Fibroblast of skin of left quadriceps (primary cell): ENCODE measurements around the gene RAPGEF5.

Experiments used
- DNase-seq, 2 experiments: peaks; one replicate each; pipeline ENCODE4 v3.0.0-alpha.2; 2013; ENCODE audit warnings: low read depth in 2 of 2

RAPGEF5 gene

DNA sequence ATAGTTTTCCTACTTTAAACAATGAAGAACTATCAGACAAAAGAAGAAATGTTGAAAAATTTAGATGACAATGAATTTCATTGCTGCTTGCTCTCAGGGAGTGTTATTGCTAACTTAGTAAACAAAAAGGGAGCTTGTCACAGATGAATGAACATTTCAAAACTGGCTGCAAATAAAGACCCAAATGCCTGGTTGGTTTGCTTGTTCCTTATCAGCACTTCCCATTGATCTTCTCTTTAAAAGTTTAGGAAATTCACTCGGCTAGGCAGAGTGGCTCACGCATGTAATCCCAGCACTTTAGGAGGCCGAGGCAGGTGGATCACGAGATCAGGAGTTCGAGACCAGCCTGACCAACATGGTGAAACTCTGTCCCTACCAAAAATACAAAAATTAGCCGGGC, 167.2 kb downstream of the RAPGEF5 start:
- no peak for DNase-seq

DNA sequence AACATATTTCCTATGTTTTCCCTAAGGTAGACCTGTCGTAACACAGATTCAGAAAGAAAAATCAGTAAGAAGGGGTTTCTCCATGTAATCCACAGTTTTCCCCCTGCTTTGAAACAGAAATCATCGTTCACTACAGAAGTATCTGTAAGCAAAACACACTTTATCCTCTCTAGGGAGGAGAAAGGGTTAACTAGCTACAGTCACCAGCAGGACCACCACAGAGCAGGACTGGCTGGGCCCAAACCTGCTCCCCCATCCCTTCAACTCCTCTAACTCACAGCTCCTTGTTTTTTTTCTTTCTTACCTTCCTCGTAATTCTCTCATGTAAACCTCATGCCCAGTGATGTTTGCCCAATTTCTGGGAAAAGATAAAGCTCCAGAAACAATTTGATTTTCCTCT, 167.7 kb downstream of the RAPGEF5 start:
- no peak for DNase-seq

DNA sequence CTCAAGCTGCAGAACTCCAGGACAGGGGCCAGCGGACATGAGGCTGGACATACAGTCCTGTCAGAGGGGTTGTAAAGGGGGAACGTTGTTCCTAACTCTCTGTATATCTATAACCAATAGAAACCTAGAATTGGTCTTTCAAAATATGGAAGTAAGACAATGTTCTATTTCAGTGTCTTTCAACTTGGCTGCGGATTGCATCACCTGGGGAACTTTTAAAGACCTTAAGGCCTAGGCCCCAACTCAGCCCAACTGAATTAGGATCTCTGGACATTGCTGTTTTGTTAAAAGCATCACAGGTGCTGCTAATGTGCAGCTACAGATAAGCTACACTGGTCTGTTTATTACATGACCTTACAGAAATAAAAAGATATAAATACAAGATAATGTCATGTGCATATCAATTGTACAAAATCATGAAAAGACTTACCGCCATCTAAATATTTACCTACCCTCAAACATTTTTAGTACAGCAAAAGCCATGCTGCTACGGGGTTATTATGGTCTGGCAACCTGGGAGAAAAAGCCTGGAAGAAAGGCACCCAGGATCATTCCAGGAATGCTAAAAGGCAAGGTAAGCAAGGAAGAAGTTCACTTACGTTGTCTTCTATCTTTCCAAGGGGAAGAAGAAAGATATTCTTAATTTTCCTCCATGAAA, 169.1 kb downstream of the RAPGEF5 start:
- DNase-seq = no peak

DNA sequence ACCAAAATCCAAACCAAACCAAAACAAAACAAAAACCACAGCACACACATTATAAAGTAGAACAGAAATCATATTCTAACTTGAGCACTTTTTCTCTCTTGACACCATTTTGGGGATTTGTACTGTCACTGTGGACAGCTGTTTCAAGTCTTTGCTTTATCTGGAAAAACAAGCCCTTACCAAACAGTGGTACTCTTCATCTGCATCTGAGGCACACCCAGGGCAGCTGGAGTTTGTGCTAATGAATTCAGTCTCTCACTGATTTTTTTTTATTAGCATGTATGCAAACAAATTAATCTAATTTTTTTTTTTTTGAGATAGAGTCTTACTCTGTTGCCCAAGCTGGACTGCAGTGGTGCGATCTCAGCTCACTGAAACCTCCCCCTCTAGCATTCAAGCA, 171.4 kb downstream of the RAPGEF5 start:
- DNase-seq = no peak

DNA sequence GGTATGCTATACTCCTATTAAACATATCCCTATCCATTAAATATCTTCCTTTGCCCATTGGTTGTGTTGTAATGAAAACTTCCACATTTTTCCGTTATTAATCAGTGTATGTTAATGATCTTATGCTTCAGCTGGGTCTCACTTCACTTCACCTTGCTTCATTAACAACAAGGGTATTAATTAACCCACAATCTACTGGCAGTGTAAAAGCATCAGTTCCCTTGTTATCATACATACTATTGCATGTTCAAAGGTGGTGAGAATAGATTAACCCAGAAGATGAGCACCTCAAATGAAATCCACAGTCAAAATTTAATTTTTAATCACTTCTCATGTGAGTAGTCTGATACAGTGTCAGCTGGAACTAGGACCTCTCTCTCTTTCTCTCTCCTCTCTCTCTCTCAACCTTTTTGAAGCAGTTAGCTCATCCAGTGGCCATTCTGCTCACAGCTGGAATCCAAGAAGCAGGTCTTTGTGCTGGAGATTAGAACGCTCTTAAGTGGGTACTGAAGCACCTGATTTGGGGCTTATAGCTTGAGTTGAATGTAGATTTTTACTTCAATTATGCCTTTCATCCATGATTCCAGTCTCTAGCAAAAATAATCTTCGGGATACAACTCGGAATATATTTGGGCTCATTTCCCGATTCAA, 172.3 kb downstream of the RAPGEF5 start:
- no peak for DNase-seq

DNA sequence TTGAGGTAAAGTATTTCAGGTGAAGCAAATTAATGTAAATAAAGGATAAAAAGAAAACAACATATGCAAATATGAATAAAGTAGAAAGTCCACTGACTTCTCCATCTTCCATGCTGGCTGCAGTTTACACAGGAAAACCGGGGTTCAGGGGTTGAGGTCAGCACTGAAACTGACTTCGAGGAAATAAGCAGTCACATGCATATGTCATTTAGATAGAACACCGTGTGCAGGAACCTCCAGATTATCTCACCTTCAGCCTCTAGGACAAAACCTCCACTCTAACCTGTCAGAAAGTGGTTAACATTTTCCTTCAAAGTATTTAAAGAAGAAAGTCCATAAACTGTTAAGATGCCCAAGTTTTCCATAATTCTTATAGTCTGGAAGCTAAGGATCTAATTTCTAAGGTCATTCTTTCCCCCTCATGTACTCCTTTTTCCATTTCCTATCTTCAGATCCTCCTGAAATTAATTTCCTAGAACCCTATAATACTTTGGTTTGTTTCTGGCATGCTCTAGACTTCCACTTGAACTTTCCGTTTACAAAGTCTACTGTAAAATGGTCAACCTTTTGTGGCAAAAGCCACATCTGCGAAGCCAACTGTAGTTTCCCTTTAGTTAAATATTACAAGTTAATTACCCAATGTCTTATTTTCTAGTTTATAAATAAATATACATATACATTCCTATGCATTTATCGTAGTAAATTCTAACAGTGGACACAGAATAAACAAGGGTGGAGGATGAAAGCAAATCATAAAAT, 173.3 kb downstream of the RAPGEF5 start:
- DNase-seq = no peak

DNA sequence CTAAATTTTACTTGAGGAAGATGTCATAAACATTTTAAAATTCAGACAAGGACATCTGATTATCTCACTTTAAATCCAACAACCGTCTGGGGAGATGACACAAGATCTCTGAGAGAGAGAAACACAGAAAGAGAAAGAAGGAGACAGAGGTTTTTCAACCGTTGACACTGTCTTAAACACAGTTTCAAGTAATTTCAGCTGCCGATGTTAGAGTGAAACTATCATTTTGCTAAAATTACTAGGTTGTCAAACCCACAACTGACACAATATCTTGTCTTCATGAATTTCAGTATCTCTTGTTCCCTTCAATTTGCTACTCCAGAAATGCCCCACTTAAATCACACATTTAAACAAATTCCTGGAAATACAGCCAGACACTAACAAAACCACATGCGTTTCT, 174.8 kb downstream of the RAPGEF5 start:
- no peak for DNase-seq

DNA sequence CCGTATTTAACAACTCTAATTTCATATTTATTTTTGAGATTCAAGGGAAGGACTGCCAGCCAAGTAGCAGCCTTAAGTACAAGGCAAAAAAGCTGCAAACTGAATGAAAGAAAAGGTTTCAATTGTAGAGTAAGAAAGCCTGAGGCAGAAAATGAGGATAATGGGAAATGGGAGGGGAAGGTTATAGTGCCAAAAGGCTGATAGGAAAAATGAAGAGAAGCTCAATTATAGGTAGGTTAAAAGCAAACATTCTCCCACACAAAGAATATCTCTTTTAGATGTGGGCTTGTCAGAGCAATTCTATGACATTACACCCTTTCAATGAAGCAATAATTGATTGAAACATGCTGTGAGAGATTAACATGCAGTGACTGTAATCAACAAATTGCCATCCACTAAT, 175.3 kb downstream of the RAPGEF5 start:
- no peak for DNase-seq

DNA sequence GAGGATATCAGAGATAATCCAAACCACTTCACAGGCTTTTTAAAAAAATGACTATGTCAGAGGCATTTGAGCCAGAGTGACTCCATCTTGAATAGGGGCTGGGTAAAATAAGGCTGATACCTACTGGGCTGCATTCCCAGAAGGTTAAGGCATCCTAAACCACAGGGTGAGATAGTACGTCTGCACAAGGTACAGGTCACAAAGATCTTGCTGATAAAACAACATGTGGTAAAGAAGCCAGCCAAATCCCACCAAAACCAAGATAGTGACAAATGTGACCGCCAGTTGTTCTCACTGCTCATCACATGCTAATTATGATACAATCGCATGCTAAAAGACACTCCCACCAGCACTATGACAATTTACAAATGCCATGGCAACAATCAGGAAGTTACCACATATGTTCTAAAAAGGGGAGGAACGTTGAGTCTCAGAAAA, 177.5 kb downstream of the RAPGEF5 start:
- no peak for DNase-seq

DNA sequence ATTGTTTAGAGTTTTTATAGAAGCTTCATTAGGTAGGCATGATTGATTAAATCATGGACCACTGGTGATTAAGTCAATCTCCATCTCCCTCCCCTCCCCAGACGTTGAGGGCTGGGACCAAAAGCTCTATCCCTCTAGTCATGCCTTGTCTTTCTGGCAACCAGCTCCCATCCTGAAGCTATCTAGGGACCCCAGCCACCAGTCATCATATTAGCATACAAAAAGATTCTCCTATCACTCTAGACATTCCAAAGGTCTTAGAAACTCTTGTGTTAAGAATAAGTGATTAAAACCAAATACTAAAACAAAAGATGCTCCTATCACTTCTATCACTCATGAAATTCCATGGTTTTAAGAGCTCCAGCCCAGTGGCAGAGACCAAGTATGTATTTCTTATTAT, 178.2 kb downstream of the RAPGEF5 start:
- no peak for DNase-seq

DNA sequence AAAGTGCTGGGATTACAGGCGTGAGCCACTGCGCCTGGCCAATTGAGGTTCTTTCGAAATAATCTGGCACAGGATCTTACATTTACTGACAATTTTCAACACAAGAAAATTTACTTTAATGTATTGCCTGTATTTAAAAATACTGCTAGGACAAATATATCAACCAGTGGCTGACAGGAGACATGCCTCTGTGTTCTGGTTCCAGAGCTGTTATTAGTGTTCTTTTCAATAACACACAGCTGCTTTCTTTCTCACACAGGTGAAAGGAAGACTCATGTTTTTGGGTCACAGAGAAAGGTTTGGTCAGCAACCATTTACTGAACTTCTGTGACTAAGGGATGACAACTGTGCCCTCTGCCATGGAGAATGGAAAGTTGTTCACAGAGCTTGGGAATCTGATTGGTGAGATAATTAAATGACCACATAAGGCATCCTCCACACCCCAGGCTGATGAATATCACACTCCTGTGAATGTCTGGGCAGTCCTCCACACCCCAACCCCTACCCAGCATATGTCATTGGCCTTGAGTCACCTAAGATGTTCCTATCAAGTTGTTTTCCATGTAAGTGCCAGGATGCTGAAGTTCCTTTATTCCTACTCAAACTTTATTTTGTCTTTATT, 180.1 kb downstream of the RAPGEF5 start:
- no peak for DNase-seq

DNA sequence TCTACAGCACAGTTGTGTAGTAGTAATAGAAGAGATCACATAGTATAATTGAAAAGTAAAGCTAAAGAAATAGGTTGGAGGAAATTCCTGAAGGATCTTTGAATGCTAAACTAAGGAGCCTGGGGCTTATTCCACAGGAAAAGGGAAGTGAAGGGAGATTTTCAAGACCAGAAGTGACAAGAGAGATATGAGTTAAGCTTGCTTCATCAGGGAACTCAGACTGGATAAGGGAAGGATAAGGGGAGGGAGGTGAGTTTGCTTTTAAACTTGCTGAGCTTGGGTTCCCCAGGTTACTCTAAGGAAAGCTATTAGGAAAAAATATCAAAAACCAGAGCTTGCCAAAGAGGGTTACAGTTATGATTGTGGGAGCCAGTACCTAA, 182.4 kb downstream of the RAPGEF5 start:
- DNase-seq = no peak

DNA sequence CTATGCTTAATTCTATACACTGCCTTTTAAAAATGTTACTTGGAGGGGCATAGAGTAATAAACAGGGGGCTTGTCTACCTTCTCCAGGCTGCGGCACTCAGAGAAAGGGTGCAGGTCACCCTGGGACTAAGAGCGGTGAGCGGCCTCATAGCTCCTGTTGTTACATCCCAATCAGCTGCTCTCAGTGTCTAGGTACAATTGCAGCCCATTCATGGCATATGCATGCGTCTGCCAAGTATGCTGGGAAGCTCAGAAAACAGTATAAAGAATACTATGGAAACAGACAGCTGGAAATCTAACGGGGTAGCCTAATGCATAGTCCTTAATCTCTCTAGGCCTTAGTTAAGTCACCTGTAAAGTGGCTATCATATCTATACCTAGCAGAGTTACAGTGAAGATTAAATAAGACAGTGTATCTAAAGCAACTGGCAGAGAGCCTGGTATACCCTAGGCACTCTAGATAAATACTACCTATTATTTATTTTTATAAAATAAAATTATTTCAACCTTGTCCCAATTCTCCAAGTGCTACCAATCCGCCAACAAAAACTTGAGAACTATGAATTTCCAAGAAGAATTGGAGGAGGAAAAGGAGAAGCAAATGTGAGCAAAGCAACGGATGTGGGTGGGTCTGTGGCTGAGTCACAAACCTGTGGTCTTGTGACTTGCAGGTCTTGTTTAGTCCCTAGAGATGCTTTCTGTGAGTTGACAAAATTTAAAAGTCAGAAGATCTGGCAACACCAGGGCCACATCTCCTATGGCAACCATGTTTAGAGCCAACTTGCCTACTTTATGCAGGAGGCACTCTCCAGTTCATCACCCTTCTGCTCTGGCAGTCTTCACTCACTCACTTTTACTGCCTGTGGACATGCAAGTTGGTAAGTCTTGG, 183.0 kb downstream of the RAPGEF5 start:
- DNase-seq = no peak

DNA sequence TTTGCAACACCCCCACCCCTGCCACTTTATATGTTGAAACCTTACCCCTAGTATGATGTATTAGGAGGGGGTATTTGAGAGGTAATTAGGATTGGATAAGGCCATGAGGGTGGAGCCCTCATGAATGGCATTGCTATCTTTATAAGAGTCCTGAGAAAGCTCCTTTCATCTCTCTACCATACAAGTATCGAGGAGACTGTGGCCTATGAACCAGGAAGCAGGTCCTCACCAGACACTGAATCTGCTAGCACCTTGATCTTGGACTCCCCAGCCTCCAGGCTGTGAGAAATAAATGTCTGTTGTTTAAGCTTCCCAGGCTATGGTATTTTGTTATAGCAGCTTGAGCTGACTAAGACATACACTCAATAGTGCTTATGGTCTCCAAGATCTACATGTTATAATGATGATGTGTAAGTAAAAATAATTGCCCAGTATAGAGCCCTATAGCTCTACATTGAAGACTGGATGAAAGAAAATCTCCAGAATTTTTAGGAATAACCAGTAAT, 188.8 kb downstream of the RAPGEF5 start:
- DNase-seq = no peak

DNA sequence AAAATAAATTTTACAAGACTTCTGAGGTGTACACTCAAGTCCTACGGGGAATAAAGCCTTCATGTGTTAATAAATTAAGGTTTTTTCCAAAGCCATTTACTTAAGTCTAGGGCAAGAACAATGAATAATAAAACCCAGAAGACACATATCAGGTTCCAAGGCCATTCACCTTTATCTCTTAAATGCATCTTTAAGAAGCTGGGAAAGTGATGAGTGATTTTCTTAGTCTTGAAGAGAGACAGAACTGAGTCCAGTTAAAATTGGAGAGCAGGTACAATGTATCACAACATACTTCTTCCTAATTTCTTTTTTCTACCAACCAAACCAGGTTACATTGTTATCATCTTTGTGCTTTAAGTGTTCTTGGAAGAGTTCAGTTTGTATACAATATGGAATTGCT, 189.5 kb downstream of the RAPGEF5 start:
- no peak for DNase-seq

DNA sequence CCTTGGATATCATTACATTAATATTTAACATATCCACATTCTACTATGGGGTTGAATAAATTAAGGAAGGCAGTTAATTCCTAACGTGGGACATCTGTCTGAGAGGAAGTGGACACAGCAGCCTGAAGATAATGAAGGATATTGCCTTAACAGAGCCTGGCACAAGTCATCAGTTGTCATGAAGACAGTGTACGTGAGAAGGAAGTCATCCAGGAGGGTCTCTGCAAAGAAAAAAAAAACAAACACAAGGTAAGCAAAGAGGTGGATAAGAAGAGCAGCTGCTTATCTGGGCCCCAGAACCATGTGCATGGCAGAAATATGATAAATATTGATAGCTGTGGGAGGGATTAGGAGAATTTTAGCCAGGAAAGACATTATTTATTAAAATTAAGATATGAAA, 190.0 kb downstream of the RAPGEF5 start:
- DNase-seq = no peak

DNA sequence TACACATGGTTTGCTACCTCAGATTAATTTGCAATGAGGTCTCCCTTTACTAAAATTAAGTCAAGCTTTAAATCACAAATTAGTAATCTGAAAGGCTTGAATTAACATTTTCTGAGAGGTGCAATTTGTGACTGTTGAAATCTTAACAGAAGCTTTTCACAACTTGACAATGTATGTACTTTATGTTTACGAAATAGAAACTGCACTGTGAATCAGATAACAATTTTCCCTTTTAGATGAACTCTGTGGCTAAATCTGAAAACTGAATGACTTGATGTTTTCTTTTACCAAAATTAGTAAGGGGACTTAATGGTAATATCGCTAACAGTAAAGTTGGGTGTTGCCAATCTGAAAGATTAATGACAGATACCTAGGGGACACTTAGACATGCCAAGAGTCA, 197.6 kb downstream of the RAPGEF5 start:
- no peak for DNase-seq

DNA sequence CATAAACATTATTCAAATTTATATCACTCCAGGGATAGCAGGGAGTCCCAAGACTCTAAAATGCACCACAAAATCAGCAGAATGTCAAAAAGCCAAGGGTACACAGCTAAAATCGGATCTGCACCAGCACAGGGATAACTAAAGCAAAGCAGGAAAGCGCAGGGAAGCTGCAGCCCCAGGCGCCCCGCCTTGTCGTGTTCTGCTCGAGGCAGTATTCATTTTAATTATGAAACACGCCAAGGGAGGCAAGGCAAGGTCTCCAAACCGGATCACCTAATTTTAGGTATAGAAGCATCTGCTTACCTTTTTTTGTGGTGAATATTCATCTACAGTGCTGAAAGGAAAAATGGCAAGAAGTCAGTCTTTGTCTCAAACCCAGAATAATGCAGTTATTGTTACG, 199.4 kb downstream of the RAPGEF5 start:
- no peak for DNase-seq

DNA sequence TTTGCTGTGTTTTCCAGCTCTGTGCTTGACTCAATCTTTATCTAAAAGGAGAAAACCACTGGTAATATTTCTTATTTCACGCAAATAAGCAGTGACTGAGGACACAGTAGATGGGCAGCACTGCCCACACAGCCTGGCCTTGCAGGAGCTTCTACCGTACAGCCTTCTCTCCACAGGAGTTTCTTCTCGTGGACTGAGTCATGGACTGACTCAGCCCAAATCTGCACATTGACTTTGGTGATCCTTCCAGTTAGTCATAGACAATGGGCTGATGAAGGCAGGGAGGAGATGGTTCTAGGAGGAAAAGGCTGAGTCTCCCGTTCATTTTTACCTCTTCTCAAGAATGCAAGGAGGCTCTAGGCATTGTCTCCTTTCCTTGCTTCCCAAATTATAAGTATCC, 200.7 kb downstream of the RAPGEF5 start:
- DNase-seq = peak in 1 of 2 experiments; percentile 7

DNA sequence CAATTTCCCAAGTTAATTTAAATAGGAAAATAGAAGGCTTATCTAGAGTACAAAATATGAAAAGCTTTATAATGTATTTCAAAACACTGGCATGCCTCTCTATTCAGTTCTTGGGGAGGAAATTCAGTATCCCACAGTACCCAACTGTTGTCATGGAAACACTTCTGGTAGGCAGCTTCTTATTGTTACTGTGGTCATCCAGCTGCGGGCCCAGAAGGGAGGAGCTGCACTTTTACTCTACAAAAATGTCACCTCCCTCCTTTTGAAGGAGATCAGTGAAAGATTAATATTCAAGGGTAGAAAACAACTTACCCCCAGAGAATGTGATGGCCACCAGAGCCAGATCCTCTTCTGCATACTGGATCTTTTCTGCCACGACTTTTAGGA, 202.8 kb downstream of the RAPGEF5 start:
- DNase-seq = no peak

DNA sequence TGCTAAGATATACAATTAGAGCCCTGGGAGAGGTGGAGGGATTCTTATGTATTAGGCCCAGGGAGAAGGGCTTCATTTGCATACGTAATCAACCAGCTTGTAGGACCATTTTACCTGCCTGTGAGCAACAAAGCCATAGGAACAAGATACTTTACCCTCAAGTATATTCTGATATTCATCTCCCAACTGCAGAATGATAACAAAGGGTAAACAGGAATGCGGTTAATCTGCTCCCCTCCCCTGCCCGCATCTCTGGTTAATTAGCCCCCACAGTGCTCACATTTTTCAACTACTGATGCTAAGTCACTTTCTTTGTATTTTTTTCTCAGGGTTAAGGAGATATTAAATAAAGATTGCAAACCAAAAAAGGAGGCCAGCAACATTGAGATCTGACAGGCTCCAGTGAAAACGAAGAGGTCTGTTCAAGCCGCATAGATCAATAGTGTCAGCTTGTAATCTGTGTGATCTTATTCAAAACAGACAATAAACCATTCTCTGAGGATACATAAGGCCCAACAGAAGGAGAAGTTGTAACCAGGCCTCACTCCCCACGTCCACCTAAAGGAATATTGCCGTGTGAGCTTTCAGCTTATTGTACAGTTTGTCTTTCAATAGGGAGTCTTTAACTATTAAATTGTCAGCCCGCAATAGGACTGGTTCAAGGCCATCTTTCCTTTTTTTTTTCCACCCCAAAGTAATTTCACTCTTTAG, 203.4 kb downstream of the RAPGEF5 start:
- DNase-seq = no peak
